Activated CD4-positive, CD25-positive, alpha-beta regulatory T cell treated with anti-CD3 and anti-CD28 coated beads, Interleukin-2, amount 50 U/mL, for 24 hours (primary cell): ENCODE data around the gene PGF.

Source experiments
- ATAC-seq, 2 donors: fragments of 150-1000 bp; cut with Tn5 transposase; one replicate each; pipeline ENCODE4 v1.10.0; 2021; ENCODE audit warnings: mild to moderate bottlenecking in 1 of 2, moderate library complexity in 1 of 2

PGF gene

GRCh38 chr14:74893614-74894091, 61.7 kb downstream of the PGF start:
- ATAC-seq = no peak

GRCh38 chr14:74892745-74893144, 62.7 kb downstream of the PGF start:
- no peak for ATAC-seq

- ATAC-seq = no peak
Observed at GRCh38 chr14:74891870-74892269, 63.5 kb downstream of the PGF start.
